ENCODE results near the gene TRPM7.

TRPM7 gene

DNA sequence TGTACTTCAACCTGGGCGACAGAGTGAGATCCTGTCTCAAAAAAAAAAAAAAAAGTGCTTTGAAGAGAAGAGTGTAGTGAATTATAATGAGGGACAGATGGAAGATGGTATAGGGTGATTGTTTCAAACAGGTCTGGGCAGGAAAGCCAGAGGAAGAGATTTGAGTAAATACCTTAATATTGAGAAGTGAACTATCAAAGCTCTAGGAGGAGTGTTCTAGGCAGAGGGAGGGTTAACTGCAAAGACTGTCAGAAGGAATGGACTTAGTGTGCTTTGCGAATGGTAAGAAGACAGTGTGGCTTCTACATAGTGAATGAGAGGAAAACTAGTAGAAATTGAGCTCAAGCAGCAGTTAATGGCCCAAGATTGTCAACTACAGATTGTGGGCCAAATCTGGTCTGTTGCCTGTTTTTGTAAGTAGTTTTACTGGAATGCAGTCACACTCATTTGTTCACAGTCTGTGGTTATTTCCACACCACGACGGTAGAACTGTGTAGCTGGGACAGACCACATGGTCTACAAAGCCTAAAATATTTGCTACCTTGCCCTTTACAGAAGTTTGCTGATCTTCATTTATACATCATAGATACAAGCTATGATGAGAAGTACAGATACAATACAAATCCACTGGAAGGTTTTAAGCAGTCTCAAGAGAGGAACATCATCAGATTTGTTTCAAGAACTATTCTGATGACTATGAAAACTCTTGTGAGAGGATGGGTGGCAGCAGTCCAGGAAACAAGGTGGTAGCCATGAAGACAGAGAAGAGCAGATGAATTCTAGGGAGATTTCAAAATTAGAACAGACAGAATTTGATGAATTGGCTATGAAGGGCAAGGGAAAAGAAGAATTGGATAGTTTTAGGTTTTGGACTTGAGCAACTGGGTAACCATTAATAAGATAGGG lies 123.6 kb downstream of the TRPM7 start:
- DNase-seq (ENCODE audit: low spot score) = no peak

DNA sequence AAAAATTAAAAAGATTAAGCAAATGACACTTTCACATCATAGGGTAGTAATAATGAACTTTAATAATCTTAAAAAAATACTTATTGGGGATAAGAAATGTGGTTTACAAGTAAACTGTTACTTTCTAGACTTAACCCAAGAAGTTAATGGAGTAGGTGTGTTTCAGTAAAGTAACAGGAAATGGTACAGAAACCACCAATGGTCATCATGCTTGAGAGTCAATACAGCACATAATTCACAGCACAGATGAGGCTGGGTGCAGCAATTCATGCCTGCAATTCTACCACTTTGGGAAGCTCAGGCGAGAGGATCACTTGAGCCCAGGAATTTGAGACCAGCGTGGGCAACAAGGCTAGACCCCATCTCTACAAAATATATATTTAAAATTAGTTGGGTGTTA lies 128.6 kb downstream of the TRPM7 start:
- no peak for DNase-seq (ENCODE audit: low spot score)

DNA sequence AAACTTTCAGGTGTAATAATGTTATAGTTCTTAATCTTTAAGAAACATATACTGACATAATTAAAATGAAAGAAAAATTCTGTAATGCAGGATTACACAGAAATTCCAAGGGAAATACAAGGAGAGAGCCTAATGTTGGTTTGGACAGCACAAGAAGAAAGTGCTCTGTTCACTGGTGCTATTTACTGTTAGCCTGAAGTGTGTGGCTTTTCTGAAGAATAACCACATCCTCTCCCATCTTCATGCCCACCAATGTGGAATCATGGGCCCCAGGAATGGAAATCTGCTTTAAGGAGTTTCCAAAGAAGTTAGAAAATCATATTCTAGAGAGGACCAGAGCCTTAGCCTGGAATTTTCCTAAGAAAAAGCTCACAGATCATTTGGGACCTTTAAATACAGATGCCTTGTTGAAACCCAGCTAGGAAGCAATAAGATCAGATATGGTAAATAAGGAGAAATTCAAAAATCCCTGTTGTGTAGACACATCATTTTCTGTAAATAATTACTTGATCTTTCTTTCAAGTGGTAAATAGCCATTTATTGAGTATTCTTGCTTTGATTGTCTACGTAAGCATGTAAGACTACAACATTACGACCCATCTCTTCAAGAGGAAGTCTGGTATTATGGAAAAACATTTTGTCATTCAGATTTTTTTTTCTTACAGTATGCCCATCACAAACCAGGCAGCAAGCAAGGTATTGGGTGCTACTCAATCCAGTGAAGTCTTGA lies 129.8 kb downstream of the TRPM7 start:
- no peak for DNase-seq (ENCODE audit: low spot score)

DNA sequence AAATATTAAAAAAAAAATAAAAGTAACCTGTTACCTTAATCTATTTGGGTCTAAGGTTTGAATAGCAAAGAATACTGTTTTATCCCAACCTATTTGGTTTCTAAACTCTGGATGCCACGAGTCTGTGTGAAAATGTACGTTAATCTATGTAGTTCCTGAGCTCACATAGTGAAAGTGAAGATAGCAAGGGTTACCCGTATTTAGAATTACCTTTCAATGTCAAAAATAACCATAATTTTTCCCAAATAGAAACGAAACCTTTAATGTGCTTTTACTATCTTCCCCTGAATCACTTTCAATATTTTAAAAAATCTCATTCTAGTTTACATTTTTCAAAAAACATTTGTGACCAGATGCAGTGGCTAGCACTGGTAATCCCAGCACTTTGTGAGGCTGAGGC lies 134.4 kb downstream of the TRPM7 start:
- no peak for DNase-seq (ENCODE audit: low spot score)

DNA sequence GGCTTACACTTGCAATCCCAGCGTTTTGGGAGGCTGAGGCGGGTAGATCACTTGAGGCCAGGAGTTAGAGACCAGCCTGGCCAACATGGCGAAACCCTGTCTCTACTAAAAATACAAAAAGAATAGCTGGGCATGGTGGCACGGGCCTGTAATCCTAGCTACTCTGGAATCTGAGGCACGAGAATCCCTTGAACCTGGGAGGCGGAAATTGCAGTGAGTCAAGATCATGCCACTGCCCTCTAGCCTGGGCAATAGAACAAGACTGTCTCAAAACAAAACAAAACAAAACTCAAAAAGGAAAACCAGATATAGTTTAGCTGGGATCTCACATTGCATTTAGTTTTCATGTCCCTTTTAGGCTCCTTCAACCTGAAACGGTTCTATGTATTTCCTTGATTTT lies 137.3 kb downstream of the TRPM7 start:
- DNase-seq (ENCODE audit: low spot score) = no peak

DNA sequence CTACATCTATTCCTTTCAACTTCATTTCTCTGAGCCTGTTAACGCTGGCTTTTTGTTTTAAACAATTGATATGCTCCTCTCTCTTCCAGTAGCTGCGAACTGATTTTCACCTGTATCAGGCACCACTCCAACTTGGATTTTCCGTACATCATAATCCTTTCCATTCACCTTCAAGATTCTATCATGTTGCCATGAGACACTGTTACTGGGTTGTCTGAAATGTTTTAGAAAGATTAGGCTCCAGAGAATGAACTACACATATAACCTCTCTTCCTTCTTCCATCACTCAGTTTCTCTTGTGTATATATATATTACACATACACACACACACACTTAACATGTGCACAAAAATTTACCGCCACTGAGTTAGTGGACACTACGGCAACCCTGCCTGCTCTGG lies 140.0 kb downstream of the TRPM7 start, which contains the start of gene USP50:
USP50 (minus strand) TSS at position 101 of the 400 bp plus-strand sequence. CDS start 141 bp downstream, outside the sequence.
- no peak for DNase-seq (ENCODE audit: low spot score)

DNA sequence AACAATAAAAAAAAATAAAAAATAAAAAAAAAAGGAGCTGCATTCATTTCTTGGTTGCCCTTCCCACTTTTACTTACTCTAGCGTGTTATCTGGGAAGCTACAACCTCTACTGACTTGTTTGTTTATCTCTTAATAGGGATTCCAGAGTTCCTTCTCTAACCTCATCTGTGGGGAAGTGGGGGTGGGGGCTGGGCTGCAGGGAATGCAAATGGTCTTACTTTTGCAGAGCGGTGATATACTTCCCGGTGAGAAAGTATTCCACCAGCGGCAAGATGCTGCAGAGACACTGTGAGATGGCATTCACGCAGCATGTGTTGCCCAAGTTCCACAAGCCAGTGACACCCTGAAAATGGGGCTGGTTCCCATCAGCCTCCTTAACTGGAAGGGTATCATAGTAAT lies 142.2 kb downstream of the TRPM7 start:
- no peak for DNase-seq (ENCODE audit: low spot score)

DNA sequence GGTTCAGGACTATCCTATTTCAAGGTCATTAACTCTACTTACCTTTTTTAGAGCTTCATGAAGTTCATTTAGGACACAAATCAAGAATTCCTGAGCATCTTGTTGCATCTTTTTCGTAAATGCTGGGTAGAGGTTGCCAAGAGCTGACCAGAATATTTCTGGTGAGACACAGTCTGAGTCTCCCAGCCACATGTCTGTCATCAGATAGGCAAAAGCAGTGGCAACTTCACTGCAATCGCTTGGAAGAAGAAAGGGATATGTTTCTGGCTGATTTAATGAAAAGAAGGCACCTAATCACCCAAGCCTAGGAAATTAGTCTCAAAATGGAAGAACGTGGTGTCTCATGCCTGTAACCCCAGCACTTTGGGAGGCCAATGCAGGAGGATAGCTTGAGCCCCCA lies 143.0 kb downstream of the TRPM7 start:
- DNase-seq (ENCODE audit: low spot score) = no peak

DNA sequence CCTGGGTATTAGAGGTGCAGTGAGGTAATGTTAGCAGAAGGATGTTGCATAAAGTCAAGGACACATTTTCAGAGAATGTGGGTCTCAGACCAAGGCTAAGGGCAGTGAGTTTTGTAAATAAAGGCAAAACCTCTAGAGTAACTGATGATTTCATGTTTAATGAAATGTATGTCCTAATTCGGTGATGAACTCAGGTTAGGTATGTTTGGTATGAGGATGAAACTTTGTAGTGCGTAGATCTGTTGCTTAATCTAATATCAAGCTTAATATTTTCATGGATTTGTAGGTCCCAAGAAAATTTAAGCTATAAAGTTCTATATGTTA lies 143.7 kb downstream of the TRPM7 start:
- DNase-seq (ENCODE audit: low spot score) = no peak

DNA sequence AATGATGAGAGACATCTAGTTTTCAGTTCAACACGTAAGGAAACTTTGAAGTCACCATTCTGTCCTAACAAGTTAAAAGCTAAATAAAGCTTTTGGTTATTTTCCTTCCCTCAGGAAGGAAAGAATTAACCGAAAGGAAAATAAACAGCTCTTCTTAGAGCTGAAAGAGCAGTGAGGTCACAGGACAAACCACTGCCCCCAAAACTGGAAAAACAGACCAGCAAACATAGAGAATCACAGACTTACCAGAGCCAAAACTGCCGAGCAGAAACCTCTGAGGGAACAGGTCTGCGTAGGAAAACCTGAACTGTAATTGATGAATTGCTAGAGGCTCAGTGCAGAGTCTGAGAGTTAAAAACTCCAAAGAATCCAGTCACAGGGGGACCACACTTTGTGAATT lies 154.8 kb downstream of the TRPM7 start:
- DNase-seq (ENCODE audit: low spot score) = no peak

DNA sequence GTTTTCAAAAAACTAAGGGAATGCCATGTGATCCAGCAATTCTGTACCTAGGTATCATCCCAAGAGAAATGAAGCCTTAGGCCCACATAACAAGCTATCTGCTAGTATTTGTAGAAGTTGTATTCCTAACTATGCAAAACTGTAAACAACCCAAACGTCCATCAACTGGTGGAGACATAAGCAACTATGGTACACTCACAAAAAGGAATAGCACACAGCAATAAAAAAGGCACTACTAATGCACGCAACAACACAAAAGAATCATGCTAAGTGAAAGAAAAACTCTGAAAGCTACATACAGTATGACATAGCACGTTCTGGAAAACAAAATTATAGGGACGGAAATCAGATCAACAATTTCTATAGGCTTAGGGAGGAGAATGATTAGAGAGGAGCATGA lies 155.4 kb downstream of the TRPM7 start:
- DNase-seq (ENCODE audit: low spot score) = no peak

DNA sequence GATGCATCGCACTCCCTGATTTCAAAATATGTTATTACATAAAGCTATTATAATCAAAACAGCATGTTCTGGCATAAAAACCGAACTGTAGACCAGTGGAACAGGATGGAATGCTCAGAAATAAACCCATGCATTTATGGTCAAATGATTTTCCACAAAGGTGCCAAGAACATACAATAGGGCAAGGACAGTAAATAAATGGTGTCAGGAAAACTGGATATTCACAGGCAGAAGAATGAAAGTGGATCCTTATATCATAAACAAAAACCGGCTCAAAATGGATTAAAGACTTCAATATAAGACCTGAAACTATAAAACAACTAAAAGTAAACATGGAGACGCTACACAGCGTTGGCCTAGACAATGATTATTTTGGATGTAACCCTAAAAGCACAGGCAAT lies 162.7 kb downstream of the TRPM7 start:
- no peak for DNase-seq (ENCODE audit: low spot score)

DNA sequence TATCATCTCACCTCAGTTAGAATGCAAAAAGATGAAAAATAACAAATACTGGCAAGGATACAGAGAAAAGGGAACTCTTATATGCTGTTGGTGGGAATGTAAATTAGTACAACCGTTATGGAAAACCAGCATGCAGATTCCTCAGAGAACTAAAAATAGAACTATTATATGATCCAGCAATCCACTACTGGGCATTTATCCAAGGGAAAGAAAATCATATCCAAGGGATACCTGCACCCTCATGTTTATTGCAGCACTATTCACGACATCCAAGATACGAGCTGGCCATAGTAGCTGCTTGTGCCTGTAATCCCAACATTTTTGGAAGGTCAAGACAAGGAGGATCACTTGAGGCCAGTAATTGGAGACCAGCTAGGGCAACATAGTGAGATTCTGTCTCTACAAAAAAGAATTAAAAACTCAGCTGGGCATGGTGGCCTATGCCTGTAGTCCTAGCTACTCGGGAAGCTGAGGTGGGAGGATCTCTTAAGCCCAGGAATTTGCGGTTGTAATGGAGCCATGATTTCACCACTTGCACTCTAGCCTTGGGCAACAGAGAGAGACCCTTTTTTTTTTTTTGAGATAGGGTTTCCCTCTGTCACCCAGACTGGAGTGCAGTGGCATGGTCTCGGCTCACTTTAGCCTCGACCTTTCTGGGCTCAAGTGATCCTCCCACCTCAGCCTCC lies 166.7 kb downstream of the TRPM7 start:
- no peak for DNase-seq (ENCODE audit: low spot score)

DNA sequence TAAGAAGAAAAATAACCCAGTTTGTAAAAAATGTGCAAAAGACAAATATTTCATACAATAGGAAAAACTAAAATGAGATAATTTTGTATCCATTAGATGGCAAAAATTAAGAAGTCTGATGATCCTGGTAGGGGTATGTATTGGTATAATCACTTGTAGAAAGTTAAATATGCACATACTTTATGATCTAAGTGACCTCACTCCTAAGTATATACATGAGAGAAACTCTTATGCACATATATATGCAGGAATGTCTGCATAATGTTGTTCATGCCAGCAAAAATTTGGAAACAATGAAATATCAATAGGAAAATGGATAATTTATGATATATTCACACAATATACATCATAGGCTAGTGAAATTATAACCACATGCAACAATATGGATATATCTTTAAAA lies 173.6 kb downstream of the TRPM7 start:
- DNase-seq (ENCODE audit: low spot score) = no peak
